ENCODE data around the gene CCDC89. TPM values are rescaled to one million over a fixed set of nuclear protein-coding genes. Genes with fewer than 3 reads are reported as not detected.

The CCDC89 gene
- total RNA-seq, 4 donors from 2014 or later, result 1.7 to 3.4 (median 1.7) TPM

DNA sequence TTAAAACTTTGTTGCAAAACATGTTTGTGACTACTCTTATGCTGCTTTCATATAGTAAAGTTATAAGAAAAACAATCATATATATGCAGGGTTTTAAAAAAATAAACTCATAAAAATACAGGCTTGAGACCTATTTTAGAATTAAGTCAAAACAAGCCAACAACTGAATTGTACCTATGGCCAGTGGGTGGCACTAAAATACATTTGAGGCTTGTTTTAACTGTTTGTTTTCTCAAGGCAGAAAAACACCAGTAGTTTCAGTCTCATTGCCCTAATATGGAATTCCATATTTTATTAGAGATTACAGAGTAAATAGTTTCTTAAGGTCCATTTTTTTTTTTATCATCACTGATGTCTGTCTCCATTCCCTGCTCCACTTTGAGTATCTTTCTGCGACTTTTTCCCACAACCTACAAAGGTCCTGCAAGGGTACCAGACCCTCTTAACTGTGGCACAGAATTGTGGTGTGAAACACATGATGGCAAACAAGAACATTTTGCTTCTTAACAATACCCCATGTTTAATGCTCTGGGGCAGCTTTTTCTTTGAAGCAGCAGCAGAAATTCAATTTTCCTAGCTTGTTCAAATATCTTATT, 8.5 kb upstream of the CCDC89 start:
- WGBS, 2 donors (ENCODE audit: low coverage in 1 of 2), result 83 to 100% methylated on average over 1 of the region's 1 CpG
- H3K36me3 ChIP-seq, result no peaks in the 10 kb centered on the region
- H3K4me1 ChIP-seq, result no peaks in the 10 kb centered on the region
- ATAC-seq, result no peak
- no peak overlapping the region for H3K27ac ChIP-seq
- H3K27me3 ChIP-seq, result no peaks in the 10 kb centered on the region
- TF ChIP-seq, protein P1, sequence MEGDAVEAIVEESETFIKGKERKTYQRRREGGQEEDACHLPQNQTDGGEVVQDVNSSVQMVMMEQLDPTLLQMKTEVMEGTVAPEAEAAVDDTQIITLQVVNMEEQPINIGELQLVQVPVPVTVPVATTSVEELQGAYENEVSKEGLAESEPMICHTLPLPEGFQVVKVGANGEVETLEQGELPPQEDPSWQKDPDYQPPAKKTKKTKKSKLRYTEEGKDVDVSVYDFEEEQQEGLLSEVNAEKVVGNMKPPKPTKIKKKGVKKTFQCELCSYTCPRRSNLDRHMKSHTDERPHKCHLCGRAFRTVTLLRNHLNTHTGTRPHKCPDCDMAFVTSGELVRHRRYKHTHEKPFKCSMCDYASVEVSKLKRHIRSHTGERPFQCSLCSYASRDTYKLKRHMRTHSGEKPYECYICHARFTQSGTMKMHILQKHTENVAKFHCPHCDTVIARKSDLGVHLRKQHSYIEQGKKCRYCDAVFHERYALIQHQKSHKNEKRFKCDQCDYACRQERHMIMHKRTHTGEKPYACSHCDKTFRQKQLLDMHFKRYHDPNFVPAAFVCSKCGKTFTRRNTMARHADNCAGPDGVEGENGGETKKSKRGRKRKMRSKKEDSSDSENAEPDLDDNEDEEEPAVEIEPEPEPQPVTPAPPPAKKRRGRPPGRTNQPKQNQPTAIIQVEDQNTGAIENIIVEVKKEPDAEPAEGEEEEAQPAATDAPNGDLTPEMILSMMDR (IDR thresholded peaks at IDR 0.05), result peak in 2 of 4 experiments; percentile 11 to 29
- no peak for TF ChIP-seq EP300 (IDR thresholded peaks at IDR 0.05)
- H3K9me3 ChIP-seq, result no peaks in the 10 kb centered on the region
- no peak overlapping the region for H3K4me3 ChIP-seq

DNA sequence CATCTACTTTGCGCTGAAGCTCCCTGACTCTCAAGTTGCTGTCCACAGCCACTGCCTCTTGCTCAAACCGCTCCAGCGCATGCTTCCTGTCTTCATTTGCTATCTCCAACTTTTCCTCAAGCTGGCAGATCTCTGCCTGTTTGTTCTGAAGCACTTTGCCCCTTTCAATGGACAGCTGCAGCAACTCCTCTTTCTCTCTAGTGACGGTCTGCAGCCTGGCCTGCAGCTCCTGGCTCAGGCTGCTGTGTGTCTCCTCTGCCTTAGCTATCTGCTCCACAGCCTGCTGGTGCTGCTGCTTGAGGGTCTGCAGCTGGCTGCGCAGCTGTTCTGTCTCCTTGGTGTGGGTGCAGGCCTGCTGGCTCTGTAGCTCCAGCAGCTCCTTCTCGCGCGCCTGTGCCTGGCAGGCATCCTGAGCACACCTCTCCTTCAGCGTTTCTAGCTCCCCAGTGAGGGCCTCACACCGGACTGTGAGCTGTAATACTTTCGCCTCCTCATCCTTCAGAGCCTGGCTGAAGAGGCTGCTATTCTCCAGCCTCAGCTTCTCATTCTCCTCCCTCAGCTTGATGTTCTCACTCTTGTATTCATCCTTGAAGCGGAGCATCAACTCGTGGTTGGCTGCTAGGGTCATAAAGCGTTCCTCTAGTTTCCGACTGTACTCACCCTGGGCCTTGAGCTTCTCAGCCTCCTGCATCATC, 723 bp downstream of the CCDC89 start:
- no peak for TF ChIP-seq POLR2A (IDR thresholded peaks at IDR 0.05)
- TF ChIP-seq, protein P1 (IDR thresholded peaks at IDR 0.05), result no peak
- TF ChIP-seq POLR2AphosphoS5 (IDR thresholded peaks at IDR 0.05), result no peak
- no peak for TF ChIP-seq EP300 (IDR thresholded peaks at IDR 0.05)
- peaks cover 2 to 37% (median 8%) of the 10 kb centered on the region in 3 donors for H3K4me1 ChIP-seq
- 8 to 30% methylated on average over 2 to 10 of the region's 15 CpGs for WGBS, 2 donors (ENCODE audit: low coverage in 1 of 2)
- peak overlapping the region; percentile 60 to 83 (median 80) for H3K27ac ChIP-seq
- H3K27me3 ChIP-seq, result no peaks in the 10 kb centered on the region
- H3K36me3 ChIP-seq, result no peaks in the 10 kb centered on the region
- peak overlapping the region; percentile 51 to 52 for H3K4me3 ChIP-seq
- H3K9me3 ChIP-seq, result no peaks in the 10 kb centered on the region
- ATAC-seq, result no peak

DNA sequence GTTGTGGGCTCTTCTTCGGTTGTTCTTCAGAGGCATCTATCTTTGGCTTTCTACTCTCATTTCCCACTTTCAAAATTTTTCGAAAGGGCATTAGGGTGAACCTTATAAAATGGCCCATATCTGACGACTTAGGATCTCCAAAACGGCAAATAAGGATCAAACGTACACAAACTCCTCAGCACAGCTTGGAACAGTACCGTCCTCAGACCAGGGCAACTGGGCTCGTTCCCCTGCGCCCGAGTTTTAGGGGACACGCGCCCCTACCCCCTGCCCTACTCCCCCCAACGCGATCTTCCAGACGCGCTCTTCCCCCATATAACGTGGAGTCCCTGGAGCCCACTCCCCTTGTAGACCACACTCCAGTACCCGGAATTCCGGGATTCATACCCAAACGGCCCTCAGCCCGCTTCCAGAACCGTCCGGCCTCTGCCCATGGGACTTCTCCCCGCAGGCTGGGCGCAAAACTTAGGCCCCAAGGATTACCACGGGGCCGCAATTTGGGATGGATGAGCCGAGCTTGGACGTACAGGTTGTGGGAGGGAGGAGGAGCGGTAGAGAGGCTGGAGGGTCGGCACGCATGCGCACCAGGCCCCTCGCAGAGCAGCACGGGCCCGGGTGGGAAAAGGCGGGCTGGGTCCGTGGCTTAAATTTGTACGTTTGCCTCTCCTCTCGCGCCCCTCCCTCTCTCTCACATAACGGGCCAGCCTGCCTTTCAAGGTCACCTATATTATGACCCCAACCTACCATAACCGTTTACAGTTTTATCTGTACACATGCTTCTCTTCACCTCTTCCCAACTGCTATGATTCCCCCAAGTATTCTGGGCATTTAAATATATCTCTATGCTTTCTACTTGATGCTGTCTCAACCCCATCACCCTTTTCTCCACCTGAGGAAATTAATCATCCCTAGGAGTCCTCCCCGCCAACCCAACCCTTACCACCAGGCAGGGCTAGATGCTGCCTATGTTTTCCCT, 3.4 kb downstream of the CCDC89 start:
- no peak for ATAC-seq
- Histone ChIP-seq H3K36me3 (no peaks in the 10 kb centered on the region), H3K27me3 (no peaks in the 10 kb centered on the region), H3K27ac (peak overlapping the region in 2 of 4 donors; percentile 61 to 68), H3K4me3 (peak overlapping the region; percentile 45 to 67), H3K4me1 (peaks cover 2 to 37% (median 8%) of the 10 kb centered on the region in 3 donors), H3K9me3 (no peaks in the 10 kb centered on the region)
- WGBS, 2 donors (ENCODE audit: low coverage in 1 of 2), result 25 to 26% methylated on average over 19 to 20 of the region's 43 CpGs
- TF ChIP-seq, protein P1 (IDR thresholded peaks at IDR 0.05), result no peak
- TF ChIP-seq EP300 (IDR thresholded peaks at IDR 0.05), result no peak
- peak; percentile 35 for TF ChIP-seq POLR2AphosphoS5 (IDR thresholded peaks at IDR 0.05)
- TF ChIP-seq POLR2A (IDR thresholded peaks at IDR 0.05), result no peak

DNA sequence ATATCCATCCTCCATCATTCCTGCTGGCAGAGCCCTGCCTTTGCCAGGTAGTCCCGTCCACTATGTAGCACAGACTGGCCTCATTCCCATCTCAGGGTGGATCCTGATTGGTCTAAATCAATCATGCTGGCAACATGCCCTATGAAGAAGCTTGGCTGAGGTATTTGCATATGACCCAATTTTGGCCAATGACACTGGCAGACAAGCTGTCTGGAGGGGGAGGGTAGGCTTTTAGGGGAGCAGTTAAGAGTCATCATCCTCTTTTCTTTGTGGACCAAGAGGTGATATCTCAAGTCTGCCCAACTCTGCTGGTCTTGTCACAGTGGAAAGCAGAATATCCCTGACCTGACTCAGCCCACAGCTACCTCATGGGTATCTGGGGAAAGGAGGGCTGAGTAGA, 5.1 kb downstream of the CCDC89 start:
- WGBS, 2 donors (ENCODE audit: low coverage in 1 of 2), result 71% methylated on average over 1 of the region's 1 CpG; no CpG with 5 or more reads in 1 of the 2 donors
- TF ChIP-seq EP300 (IDR thresholded peaks at IDR 0.05), result no peak
- TF ChIP-seq POLR2A (IDR thresholded peaks at IDR 0.05), result no peak
- no peak for TF ChIP-seq POLR2AphosphoS5 (IDR thresholded peaks at IDR 0.05)
- TF ChIP-seq, protein P1 (IDR thresholded peaks at IDR 0.05), result no peak
- Histone ChIP-seq H3K4me1 (peaks cover 0 to 31% (median 8%) of the 10 kb centered on the region in 3 donors), H3K9me3 (no peaks in the 10 kb centered on the region), H3K36me3 (no peaks in the 10 kb centered on the region), H3K4me3 (no peak overlapping the region), H3K27me3 (no peaks in the 10 kb centered on the region), H3K27ac (no peak overlapping the region)
- ATAC-seq, result no peak
